Cardiac muscle cell (in vitro differentiated cells and primary cell): ENCODE measurements around the gene C2CD4C. TPM values are rescaled to one million over a fixed set of nuclear protein-coding genes. Genes with fewer than 3 reads are reported as not detected.

Source experiments
- DNase-seq, 2 donors: peaks; one replicate each; pipeline versions ENCODE4 v3.0.0 to v3.0.0-alpha.2; 2010 to 2017; ENCODE audit warnings: low read depth in 1 of 2, low spot score in 1 of 2
- H3K27ac ChIP-seq: fragments of 200-600 bp; sonication (generic); 2 replicates; pipeline ENCODE4 v1.5.1; 2016
- H3K27me3 ChIP-seq: fragments of 200-600 bp; sonication (generic); 2 replicates; pipeline ENCODE4 v1.6.0; 2016; ENCODE audit warnings: control low read depth
- H3K36me3 ChIP-seq: fragments of 200-600 bp; sonication (generic); 2 replicates; pipeline ENCODE4 v1.5.1; 2016; ENCODE audit warnings: control low read depth
- H3K4me1 ChIP-seq: fragments of 200-600 bp; sonication (generic); 2 replicates; pipeline ENCODE4 v1.8.1; 2017; ENCODE audit warnings: low read depth, mild to moderate bottlenecking, mixed run types
- H3K4me3 ChIP-seq: fragments of 200-600 bp; sonication (generic); 2 replicates; pipeline ENCODE4 v1.5.1; 2016; ENCODE audit warnings: mild to moderate bottlenecking
- H3K9me3 ChIP-seq: fragments of 200-600 bp; sonication (generic); 2 replicates; pipeline ENCODE4 v1.5.1; 2017; ENCODE audit warnings: low read depth, mild to moderate bottlenecking, control low read depth
- polyA plus RNA-seq: library from polyadenylated mRNA; unstranded; fragments of >200 nt; fragmentation: Nextera tagmentation; extraction: Ambion mirVana; gene quantifications from 2 replicates; pipeline ENCODE4 v1.2.1, GENCODE V29; 2016
- total RNA-seq: library from RNA; depleted of rRNA; stranded (reverse); fragments of >200 nt; gene quantifications from 2 replicates; pipeline ENCODE4 v1.2.3, GENCODE V29; 2016
- TF ChIP-seq, protein P1 (sequence below): IDR thresholded peaks from 2 replicates; pipeline ENCODE4 v1.5.1; 2012; ENCODE audit warnings: low read depth, mild to moderate bottlenecking, low read length

The C2CD4C gene
- total and polyA plus RNA-seq, 2 experiments from 2014 or later: 3.4 to 4.1 TPM

DNA sequence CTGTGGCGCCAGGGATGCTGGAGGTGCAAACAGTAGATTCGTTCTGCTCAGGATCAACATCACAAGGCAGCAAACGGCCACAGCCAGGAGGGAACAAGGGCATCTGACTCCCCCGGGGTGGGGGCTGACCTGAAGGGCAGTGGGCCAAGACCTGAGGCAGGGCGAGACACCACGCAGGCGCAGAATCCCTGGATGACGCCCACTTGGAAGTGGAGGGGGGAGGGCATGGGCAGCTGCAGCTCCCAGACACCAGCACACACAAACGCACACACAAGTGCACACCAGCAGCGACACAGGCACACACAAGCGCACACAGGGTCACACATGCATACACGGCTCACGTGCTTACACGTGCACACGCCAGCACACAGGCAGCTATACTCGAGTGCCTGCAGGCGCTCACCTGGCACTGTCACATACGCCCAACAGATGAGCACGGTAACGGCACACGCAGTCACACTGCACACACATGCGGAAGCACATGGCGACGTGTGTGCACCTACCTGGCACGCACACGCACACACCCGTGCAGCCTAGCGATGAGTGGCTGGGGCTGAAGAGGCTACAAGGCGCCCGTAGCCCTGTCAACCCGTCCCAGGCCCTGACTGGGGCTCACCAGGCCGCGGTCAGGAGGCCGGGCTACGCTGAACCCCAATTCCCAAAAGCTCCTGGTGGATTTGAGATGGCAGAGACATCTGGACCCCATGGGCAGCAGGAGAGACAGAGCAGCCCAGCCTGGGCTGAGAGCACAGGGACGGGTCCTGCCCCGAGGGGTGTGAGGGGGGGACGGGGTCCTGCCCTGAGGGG, 5.5 kb downstream of the C2CD4C start:
- DNase-seq: no peak
- Histone ChIP-seq H3K27ac (no peak overlapping the region), H3K9me3 (no peaks in the 10 kb centered on the region), H3K36me3 (no peaks in the 10 kb centered on the region), H3K4me1 (no peaks in the 10 kb centered on the region), H3K27me3 (peaks cover 6% of the 10 kb centered on the region), H3K4me3 (no peak overlapping the region)
- TF ChIP-seq, protein P1, sequence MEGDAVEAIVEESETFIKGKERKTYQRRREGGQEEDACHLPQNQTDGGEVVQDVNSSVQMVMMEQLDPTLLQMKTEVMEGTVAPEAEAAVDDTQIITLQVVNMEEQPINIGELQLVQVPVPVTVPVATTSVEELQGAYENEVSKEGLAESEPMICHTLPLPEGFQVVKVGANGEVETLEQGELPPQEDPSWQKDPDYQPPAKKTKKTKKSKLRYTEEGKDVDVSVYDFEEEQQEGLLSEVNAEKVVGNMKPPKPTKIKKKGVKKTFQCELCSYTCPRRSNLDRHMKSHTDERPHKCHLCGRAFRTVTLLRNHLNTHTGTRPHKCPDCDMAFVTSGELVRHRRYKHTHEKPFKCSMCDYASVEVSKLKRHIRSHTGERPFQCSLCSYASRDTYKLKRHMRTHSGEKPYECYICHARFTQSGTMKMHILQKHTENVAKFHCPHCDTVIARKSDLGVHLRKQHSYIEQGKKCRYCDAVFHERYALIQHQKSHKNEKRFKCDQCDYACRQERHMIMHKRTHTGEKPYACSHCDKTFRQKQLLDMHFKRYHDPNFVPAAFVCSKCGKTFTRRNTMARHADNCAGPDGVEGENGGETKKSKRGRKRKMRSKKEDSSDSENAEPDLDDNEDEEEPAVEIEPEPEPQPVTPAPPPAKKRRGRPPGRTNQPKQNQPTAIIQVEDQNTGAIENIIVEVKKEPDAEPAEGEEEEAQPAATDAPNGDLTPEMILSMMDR: no peak

- TF ChIP-seq, protein P1: no peak
- Histone ChIP-seq H3K4me1 (no peaks in the 10 kb centered on the region), H3K4me3 (no peak overlapping the region), H3K9me3 (no peaks in the 10 kb centered on the region), H3K27ac (no peak overlapping the region), H3K27me3 (peaks cover under 1% of the 10 kb centered on the region), H3K36me3 (no peaks in the 10 kb centered on the region)
- no peak for DNase-seq
Measured at GRCh38 chr19:402786-403185, 6.2 kb downstream of the C2CD4C start.

GRCh38 chr19:401866-402511, 7.0 kb downstream of the C2CD4C start:
- H3K27ac ChIP-seq: no peak overlapping the region
- H3K36me3 ChIP-seq: no peaks in the 10 kb centered on the region
- no peaks in the 10 kb centered on the region for H3K27me3 ChIP-seq
- no peaks in the 10 kb centered on the region for H3K4me1 ChIP-seq
- H3K4me3 ChIP-seq: no peak overlapping the region
- no peak for DNase-seq
- no peaks in the 10 kb centered on the region for H3K9me3 ChIP-seq
- TF ChIP-seq, protein P1: no peak

- Histone ChIP-seq H3K4me3 (no peak overlapping the region), H3K27me3 (no peaks in the 10 kb centered on the region), H3K27ac (no peak overlapping the region), H3K9me3 (no peaks in the 10 kb centered on the region), H3K36me3 (no peaks in the 10 kb centered on the region), H3K4me1 (no peaks in the 10 kb centered on the region)
- TF ChIP-seq, protein P1: no peak
- no peak for DNase-seq
Measured at GRCh38 chr19:400976-401865, 7.7 kb downstream of the C2CD4C start.

DNA sequence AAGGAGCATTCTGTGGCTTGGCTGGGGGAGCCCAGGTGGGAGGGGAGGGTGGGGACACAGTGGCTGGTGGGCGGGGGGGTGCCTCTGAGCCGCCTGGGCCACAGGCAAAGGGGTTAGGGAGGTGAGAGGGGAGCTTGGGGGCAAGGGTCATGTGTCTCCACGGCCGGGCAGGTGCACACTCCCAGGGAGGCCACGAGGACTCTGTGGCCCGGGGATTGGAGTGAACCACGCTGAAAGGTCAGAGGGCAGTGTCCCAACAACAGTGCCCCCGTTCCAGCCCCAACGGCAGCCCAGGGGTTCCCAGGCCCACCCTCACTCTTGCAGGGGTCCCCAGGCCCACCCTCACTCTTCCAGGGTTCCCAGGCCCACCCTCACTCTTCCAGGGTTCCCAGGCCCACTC, 9.6 kb downstream of the C2CD4C start:
- Histone ChIP-seq H3K36me3 (no peaks in the 10 kb centered on the region), H3K4me3 (no peak overlapping the region), H3K9me3 (no peaks in the 10 kb centered on the region), H3K27ac (no peak overlapping the region), H3K4me1 (no peaks in the 10 kb centered on the region), H3K27me3 (no peaks in the 10 kb centered on the region)
- no peak for DNase-seq
- TF ChIP-seq, protein P1: no peak
